Effector CD8-positive, alpha-beta T cell (primary cell): ENCODE measurements around the gene PABPC4L.
"Not testable (repeated sequence)": the region's sequence is repeated elsewhere in the genome, so short reads cannot be mapped to it uniquely, and the experiment has no call there.

Experiments used
- DNase-seq: peaks from one replicate; lab custom pipeline; 2025; lab: John Stamatoyannopoulos, UW
- total RNA-seq, 4 experiments: gene quantifications; one replicate each; lab custom pipeline; 2026; lab: John Stamatoyannopoulos, UW

The PABPC4L gene
- total RNA-seq = 0 to 0.10 (median 0.04) reads per million in 4 experiments

DNA sequence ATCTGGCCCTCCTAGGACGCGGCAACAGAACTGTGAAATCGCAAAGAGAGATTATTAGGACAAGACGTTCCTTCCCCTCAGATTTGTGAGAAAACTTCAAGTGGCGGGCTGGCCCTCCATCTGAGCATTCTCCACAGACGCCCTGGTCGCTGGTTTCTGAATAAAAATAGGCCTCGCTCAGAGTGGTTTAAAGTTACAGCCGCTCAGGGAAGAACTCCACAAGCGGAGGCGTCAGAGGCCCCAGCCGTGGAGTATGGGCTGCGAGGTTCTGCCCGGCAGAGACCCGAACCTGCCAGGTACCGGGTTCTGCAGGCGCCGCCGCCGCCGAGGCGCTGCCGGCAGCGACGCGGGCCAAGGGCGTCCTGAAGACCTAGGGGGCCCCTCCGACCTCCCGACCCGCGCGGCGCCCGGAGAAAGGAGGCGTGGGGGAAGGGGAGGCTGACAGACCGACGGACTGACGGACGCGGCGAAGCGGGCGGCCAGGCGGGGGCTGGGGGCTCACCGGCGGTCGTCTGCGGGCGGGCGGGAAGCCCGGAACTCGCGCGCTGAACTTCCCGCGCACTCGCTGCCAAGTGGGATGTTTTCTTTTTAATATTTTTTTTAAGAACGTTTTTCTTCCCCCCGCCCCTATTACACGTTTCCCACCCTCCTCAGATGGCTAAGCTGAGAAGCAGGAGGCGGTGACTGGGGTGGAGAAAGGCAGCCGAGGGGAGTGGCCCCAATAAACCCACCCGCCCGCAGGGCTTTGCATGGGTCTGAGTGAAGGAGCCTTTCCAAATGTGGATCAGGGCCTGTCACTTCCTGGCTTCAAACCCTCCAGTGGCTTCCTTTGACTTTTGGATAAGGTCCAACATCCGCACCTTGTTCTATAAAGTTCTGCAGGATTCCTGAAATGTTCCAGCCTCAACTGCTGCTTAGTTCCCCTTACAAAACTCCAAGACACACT, at the start of gene PABPC4L:
Gene PABPC4L, minus strand, starts transcription at position 574 of the 946 bp plus-strand sequence. CDS start 770 bp downstream, outside the sequence.
- no peak for DNase-seq

DNA sequence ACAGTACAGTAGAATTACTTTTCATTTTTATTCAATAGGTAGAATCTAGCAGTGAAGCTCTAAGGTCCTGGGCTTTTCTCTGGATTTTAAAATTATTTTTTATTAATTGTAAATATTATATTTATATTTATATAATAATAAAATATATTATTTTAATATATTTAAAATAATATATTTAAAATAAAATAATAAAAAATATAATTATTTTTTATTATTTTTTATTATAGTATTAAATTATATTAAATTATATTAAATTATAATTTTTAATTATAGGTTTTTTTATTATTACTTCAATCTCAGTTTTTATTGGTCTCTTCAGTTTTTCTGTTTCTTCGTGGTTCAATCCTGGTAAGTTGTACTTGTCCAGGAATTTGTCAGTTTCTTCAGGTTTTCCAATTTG, 49.7 kb upstream of the PABPC4L start:
- DNase-seq = no peak

DNA sequence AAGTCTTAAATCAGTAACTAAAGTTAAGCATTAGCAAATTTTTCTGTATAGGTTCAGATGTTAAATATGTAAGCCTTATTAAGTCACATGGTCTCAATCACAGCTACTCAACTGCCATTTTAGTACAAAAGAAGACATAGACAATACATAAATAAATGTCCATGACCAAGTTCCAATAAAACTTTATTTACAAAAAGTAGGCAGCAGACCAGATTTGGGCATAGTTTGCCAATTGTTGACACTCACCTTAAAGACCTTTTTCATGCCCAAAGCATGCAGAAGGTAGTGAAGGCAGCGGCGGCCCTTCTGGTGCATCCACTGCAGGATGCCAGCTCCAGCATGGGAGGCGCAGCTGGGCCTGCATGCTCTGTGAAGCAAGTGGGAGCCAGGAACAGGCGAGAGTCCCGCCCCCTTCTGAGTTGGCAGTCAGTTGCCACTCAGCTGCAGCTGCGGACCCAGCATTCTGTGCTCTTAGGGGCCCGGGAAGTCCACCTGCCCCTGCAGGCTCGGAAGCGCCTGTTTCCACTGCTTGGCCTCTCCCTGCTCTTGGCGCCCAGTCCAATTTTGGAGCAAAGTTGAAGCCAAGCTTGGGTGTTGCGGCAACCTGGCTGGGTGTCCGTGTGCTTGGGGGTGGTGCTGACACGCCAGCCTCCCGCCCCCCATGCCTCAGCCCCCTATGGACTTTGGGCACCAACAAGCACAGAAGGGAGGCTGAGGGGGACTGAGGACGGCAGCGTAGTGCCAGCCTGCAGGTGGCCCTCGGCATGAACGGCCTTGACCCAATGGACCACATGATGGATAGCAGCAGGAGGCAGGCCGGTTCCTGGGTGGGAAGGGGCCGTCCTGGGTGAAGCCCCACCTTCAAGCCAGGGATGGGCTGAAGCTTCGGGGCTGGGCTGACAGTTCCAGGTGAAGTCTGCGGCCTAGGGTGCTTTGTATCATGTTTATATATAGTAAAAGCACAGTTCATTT, 42.4 kb upstream of the PABPC4L start:
- no peak for DNase-seq

DNA sequence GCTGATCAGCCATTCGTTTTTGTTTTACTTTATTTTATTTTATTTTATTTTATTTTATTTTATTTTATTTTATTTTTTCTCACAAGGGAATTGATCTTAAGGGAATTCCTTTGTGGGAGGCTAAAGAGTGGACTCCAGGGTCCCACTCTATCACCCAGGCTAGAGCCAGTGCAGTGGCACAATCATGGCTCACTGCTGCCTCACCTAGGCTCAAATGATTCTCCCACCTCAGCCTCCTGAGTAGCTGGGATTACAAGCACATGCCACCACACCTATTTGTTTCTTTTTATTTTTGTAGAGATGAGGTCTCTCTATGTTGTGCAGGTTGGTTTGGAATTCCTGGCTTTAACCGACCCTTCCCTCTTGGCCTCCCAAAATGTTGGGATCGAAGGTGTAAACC, 17.5 kb upstream of the PABPC4L start:
- no peak for DNase-seq

DNA sequence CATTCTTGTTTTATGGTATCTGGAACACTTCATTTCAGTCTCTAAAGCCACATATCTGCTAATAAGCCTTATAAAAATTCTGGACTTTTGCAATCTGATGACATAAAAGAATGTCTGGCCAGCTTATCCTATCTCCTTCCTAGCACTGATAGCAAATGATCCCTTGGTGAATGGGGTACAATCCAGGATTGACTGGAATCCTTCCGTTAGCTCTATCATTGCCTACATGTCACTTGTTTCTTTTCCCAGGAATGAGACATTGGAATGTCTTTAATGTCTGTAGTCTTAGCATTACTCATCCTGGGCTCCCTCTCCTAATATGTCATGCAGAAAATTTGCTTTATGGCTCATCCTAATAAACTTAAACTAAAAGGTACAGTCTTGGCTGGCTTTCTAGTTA, 14.8 kb upstream of the PABPC4L start:
- no peak for DNase-seq

DNA sequence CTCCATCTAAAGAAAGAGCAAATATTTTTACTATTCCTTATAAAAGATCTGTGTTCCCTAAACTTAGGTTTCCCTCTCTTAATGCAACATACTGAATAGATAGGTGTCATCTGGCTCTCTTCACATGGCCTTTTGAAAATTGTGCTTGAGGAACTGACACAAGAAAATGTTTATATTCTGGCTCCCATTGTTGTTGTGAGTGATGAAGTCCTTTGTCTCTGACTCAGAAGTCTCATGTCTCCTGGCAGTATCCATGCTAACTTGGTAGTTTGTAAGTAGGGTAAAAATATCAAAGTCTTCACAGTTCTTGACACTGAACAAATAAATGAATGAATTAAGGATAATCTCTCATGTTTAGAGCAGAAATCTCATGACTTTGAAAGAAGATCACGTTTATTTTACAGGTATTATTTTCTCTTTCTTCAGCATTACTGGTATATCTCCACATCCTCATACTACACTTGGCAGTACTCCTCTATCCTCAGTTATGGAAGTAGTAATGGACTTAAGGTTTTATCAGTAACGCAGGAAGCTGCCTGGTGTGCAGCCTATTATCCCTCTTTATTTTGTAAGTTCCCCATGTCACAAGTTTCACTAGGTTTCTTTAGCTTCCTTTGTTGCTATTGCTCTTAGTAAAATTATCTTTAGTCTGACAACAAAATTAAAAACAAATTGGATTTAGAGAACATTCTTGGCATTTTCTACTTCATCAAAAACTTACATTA, 14.2 kb upstream of the PABPC4L start:
- DNase-seq = no peak

DNA sequence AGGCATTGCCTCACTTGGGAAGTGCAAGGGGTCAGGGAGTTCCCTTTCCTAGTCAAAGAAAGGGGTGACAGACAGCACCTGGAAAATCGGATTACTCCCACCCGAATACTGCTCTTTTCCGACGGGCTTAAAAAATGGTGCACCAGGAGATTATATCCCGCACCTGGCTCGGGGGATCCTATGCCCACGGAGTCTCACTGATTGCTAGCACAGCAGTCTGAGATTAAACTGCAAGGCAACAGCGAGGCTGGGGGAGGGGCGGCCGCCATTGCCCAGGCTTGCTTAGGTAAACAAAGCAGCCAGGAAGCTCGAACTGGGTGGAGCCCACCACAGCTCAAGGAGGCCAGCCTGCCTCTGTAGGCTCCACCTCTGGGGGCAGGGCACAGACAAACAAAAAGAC, 6.4 kb upstream of the PABPC4L start:
- not testable (repeated sequence) for DNase-seq

DNA sequence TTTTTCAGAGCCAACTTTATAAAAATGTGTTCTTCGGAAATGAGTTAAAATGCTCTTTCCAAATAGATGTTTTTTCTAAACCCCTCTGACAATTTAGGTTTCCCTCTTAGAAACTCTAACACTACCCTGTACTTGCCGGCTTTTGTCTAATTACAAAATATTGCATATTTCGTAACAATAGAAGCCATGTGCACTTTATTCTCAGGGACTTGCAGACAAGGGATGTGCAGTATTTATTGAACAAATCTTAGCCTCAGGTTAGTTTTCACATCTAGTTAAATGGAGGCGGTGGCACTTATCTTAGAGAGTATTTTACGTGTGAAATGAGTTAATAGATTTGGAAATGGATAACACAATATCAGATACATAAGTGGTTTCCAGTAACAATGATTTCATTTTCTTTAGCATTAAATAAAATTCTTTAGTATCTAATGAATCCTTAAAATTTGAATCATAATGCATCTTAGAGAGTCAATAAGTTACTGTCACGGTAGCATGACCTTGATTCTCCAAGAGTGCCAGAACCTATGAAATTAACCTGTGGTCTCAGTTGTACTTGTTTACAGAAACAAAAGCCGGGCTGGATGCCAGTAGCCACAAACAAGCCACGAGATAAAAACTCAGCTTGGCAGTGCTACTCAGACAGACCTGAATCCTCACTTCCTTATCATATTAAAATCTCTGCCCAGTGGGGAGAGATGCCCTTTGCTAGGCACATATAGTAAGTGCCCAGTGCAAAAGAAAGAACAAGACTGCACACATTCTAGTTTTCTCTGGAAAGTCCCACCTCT, 772 bp upstream of the PABPC4L start:
- DNase-seq = no peak

DNA sequence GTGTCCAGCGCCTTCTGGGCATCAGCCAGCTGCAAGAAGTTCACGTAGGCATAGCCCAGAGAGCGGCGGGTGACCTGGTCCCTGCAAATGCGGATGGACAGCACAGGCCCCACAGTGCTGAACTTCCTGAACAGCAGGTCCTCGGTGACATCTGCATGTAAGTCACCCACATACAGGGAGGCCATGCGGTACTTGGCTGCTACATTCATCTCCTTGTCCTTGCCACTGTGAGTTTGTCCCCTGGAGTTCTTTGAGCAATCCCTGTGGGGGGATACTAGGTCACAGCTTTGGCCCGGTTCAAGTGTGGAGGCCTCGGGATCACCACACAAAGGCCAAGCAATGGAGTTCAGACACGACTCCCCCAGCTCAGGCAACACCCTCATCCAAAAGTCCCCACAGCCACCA, 776 bp downstream of the PABPC4L start:
- no peak for DNase-seq

DNA sequence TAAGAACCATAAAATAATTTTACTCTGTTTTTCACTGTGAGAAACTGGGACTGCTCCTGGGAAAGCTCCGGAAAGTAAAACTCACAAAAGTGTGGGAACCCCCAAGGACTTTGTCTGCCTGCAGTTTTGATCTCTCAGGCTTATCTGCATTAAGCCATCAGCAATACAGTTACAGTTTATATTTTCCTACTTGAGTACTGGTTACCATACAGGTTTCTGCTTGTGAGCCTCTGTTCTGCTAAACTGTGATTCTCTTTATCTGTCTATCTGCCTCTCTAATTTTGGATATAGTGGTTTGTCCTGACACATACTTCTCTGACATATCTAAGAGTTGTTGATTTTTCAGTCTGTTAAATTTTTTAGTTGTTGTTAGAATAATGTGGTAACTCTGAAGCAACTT, 11.6 kb downstream of the PABPC4L start:
- no peak for DNase-seq

DNA sequence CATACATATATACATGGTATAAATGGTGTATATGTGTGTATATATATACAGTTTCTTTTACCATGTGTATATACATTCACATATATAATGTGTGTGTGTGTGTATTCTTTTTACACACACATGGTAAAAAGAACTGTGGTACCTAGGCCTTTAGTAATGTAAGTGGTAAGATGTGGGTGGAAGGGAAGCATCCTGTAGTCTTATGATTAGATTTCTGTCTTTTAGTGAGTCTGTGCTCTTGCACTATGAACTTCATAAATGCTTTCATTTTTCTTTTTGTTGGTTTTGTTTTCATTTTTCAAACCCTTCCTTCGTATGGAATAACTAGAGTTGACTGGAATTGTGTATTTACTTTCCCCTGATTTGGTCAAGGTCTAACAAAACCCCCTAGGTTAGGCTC, 12.1 kb downstream of the PABPC4L start:
- DNase-seq = no peak

DNA sequence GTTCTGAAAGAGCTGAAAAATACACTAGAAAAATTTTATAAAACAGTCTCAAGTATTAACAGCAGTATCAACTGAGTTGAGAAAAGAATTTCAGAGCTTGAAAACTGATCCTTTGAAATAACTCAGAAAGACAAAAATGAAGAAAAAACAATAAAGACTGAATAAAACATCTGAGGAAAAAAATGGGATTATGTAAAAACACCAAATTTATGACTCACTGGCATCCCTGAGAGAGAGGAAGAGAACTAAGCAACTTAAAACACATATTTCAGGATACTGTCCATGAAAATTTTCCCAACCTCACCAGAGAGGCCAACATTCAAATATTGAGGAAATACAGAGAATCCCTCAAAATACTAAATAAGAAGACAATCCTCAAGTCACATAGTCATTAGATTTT, 22.9 kb downstream of the PABPC4L start:
- DNase-seq = no peak

DNA sequence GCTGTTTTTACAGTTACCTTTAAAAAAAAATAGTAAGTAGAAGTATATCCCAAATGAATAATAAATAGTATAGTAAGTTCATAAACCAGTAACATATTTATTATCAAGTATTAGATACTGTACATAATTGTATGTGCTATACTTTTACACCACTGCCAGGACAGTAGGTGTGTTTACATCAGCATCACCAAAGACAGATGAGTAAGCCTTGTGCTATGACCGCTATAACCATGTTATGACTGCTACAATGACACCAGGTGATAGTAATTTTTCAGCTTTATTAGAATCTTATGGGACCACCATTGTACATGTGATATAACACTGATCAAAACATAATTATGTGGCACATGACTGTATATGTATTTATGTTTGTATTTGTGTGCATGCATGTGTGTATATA, 27.3 kb downstream of the PABPC4L start:
- DNase-seq = no peak

DNA sequence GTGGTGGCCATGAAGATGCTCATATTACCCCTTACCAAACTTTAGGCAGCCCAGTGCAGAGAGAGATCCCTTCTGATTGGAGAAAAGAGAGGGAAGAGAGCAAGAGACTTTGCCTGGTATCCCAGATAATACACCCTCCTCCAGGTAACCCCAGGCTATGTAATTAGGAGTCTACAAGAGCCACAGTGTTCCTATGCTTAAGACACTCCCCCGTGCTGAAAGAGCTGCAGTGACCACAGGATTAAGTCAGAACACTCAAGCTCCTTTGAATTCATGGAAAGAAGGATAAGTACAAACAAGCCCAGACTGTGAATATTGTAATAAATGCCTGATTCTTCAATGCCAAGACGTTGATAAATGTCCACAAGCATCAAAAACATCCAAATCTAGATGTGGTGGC, 41.4 kb downstream of the PABPC4L start:
- DNase-seq = no peak

DNA sequence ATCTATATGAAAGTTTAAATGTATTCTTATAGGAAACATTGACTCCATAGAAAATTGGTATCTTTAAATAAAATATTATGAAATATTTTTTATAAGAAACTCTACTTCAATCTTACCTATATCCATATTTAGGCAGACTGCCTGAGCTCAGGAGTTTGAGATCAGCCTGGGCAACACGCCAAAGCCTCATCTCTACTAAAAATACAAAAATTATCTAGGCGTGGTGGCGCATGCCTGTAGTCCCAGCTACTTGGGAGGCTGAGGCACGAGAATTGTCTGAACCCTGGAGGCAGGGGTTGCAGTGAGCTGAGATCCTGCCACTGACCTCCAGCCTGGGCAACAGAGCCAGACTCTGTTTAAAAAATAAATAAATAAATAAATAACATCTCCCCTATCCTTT, 47.5 kb downstream of the PABPC4L start:
- no peak for DNase-seq

DNA sequence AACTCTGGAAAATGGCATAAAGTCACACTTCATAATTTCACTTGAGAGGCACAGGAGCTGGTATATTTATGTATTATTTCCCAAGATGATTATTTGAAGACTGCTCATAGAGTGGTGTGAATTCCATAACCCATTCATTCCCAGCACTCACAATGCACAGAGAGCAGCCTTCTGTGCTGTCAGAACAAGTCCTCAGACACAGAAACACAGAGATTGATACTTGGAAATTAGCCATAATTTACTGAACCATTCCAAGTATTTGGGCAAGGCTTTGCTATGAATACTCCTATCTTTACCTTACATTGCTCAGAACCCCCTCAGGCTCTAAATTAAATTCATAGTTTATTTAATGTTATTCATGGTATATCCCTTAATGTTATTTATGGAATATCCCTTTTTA, 53.6 kb downstream of the PABPC4L start:
- DNase-seq = no peak
